Panc1 (cell line): ENCODE measurements around the gene SGK1. TPM values are rescaled to one million over a fixed set of nuclear protein-coding genes. Genes with fewer than 3 reads are reported as not detected.

Experiments
- ATAC-seq: fragments of 200-7000 bp; cut with Tn5 transposase; 2 replicates; pipeline ENCODE4 v1.9.1; 2020; ENCODE audit warnings: mild to moderate bottlenecking, moderate library complexity
- BruUV-seq: library from RNA; stranded (reverse); fragments of 400-500 nt; replicated peaks from 2 replicates; lab custom pipeline; 2021; lab: Mats Ljungman, UMichigan
- CTCF ChIA-PET: fragments of 300-600 bp; sonication (Branson Sonifier 250); formaldehyde crosslinking; loops from one replicate; lab custom pipeline; 2022; ENCODE audit warnings: antibody characterized with exemption; lab: Charles Lee
- POLR2A ChIA-PET: fragments of 300-600 bp; sonication (Branson Sonifier 250); formaldehyde crosslinking; loops from one replicate; lab custom pipeline; 2022; ENCODE audit warnings: antibody characterized with exemption; lab: Charles Lee
- DNase-seq: peaks from one replicate; pipeline ENCODE4 v3.0.0-alpha.2; 2010; ENCODE audit warnings: low read depth, low spot score
- H3K27ac ChIP-seq: 2 replicates; pipeline ENCODE4 v1.5.1; 2011; ENCODE audit warnings: mild to moderate bottlenecking, low read length, inconsistent platforms
- H3K27me3 ChIP-seq: fragments of 200-500 bp; sonication (Bioruptor generic); 2 replicates; pipeline ENCODE4 v1.6.0; 2014; ENCODE audit warnings: low read length, inconsistent platforms; ENCODE audit not compliant: control insufficient read depth, insufficient read depth
- H3K36me3 ChIP-seq: fragments of 200-500 bp; sonication (Bioruptor generic); 2 replicates; pipeline ENCODE4 v1.5.1; 2014; ENCODE audit warnings: inconsistent platforms, mild to moderate bottlenecking, low read length, moderate library complexity; ENCODE audit not compliant: control insufficient read depth, insufficient read depth
- H3K4me1 ChIP-seq: 2 replicates; pipeline ENCODE4 v1.5.1; 2011; ENCODE audit warnings: inconsistent platforms, mild to moderate bottlenecking, low read length, moderate library complexity; ENCODE audit not compliant: control insufficient read depth, insufficient read depth
- H3K4me3 ChIP-seq, 2 experiments: 2 replicates each; pipeline ENCODE4 v1.5.1; 2011 to 2012; ENCODE audit warnings: low read depth in 2 of 2, low read length in 2 of 2, mild to moderate bottlenecking in 2 of 2, inconsistent platforms in 1 of 2, moderate library complexity in 1 of 2
- H3K9me3 ChIP-seq: fragments of 200-500 bp; sonication (Bioruptor generic); 2 replicates; pipeline ENCODE4 v1.5.1; 2014; ENCODE audit warnings: low read depth, mild to moderate bottlenecking, inconsistent platforms, low read length, moderate library complexity; ENCODE audit not compliant: control insufficient read depth, insufficient read depth
- POLR2AphosphoS5 ChIP-seq: IDR thresholded peaks from 2 replicates; pipeline ENCODE4 v1.6.1; 2012; ENCODE audit warnings: mild to moderate bottlenecking, low read depth, low read length, moderate library complexity
- SIN3A ChIP-seq: IDR thresholded peaks from 2 replicates; pipeline ENCODE4 v1.6.1; 2012; ENCODE audit warnings: low read depth, mild to moderate bottlenecking, low read length, moderate library complexity, borderline replicate concordance; ENCODE audit not compliant: insufficient read depth
- TCF7L2 ChIP-seq: IDR thresholded peaks from 2 replicates; pipeline ENCODE4 v1.6.1; 2011; ENCODE audit warnings: mild to moderate bottlenecking, low read depth, low read length, inconsistent platforms
- in situ Hi-C: cut with HindIII; loops from 2 replicates; pipeline ENCODE4 v1.10.0; 2016; ENCODE audit warnings: low sequenced_read_pairs, low pct_unique_long_range_greater_than_20kb
- intact Hi-C: fragments of 100-400 bp; cut with micrococcal nuclease; formaldehyde crosslinking; loops from one replicate; pipeline ENCODE4 v1.10.0; 2022; ENCODE audit not compliant: unreplicated experiment
- total RNA-seq: library from RNA; stranded (reverse); gene quantifications from one replicate; pipeline ENCODE4 v1.2.1, GENCODE V29; 2021; ENCODE audit not compliant: unreplicated experiment
- TF ChIP-seq, protein P1 (sequence below), 2 experiments: IDR thresholded peaks; 2 replicates each; pipeline ENCODE4 v1.6.1; 2011 to 2012; ENCODE audit warnings: low read depth in 2 of 2, control low read depth in 1 of 2, low read length in 1 of 2, mild to moderate bottlenecking in 1 of 2, moderate library complexity in 1 of 2; ENCODE audit not compliant: insufficient read depth in 1 of 2
- TF ChIP-seq, protein P2 (sequence below): fragments of 450-650 bp; IDR thresholded peaks from 2 replicates; pipeline ENCODE4 v1.5.1; 2017; ENCODE audit warnings: mild to moderate bottlenecking

SGK1 gene
- total RNA-seq, 1 experiment from 2014 or later: 7.5 TPM

DNA sequence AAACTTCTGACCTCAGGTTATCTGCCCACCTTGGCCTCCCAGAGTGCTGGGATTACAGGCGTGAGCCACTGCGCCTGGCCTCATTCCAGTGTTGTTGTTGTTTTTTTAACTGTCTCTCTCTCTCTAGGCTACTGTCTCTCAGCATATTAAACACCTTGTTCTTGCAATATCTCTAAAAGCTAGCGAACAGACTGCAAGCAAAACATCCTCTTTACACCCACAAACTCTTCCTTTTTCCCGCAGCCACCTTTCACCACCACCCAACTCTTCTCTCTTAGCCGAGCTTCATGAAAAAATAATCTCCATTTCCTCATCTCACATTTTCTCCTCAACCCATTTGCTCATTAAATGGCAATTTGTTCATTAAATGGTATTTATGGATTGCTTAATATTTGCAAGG, 45.5 kb downstream of the SGK1 start:
- TF ChIP-seq TCF7L2: no peak
- TF ChIP-seq POLR2AphosphoS5: no peak
- TF ChIP-seq, protein P1, sequence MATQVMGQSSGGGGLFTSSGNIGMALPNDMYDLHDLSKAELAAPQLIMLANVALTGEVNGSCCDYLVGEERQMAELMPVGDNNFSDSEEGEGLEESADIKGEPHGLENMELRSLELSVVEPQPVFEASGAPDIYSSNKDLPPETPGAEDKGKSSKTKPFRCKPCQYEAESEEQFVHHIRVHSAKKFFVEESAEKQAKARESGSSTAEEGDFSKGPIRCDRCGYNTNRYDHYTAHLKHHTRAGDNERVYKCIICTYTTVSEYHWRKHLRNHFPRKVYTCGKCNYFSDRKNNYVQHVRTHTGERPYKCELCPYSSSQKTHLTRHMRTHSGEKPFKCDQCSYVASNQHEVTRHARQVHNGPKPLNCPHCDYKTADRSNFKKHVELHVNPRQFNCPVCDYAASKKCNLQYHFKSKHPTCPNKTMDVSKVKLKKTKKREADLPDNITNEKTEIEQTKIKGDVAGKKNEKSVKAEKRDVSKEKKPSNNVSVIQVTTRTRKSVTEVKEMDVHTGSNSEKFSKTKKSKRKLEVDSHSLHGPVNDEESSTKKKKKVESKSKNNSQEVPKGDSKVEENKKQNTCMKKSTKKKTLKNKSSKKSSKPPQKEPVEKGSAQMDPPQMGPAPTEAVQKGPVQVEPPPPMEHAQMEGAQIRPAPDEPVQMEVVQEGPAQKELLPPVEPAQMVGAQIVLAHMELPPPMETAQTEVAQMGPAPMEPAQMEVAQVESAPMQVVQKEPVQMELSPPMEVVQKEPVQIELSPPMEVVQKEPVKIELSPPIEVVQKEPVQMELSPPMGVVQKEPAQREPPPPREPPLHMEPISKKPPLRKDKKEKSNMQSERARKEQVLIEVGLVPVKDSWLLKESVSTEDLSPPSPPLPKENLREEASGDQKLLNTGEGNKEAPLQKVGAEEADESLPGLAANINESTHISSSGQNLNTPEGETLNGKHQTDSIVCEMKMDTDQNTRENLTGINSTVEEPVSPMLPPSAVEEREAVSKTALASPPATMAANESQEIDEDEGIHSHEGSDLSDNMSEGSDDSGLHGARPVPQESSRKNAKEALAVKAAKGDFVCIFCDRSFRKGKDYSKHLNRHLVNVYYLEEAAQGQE (IDR thresholded peaks at IDR 0.05; ENCODE audit: insufficient read depth in 1 of 2, low read depth in 2 of 2, low read length in 1 of 2): no peak
- TF ChIP-seq, protein P2, sequence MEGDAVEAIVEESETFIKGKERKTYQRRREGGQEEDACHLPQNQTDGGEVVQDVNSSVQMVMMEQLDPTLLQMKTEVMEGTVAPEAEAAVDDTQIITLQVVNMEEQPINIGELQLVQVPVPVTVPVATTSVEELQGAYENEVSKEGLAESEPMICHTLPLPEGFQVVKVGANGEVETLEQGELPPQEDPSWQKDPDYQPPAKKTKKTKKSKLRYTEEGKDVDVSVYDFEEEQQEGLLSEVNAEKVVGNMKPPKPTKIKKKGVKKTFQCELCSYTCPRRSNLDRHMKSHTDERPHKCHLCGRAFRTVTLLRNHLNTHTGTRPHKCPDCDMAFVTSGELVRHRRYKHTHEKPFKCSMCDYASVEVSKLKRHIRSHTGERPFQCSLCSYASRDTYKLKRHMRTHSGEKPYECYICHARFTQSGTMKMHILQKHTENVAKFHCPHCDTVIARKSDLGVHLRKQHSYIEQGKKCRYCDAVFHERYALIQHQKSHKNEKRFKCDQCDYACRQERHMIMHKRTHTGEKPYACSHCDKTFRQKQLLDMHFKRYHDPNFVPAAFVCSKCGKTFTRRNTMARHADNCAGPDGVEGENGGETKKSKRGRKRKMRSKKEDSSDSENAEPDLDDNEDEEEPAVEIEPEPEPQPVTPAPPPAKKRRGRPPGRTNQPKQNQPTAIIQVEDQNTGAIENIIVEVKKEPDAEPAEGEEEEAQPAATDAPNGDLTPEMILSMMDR: no peak
- no peak for TF ChIP-seq SIN3A
- Histone ChIP-seq H3K4me1 (no peaks in the 10 kb centered on the region), H3K36me3 (no peaks in the 10 kb centered on the region), H3K27me3 (no peaks in the 10 kb centered on the region), H3K4me3 (no peak overlapping the region), H3K9me3 (no peaks in the 10 kb centered on the region), H3K27ac (no peak overlapping the region)
- ATAC-seq: no peak
- in situ Hi-C loops: no loop called here
- no peak for DNase-seq
- POLR2A ChIA-PET: no interaction called here
- no TSS peak for BruUV-seq
- intact Hi-C loops: no loop called here
- CTCF ChIA-PET: no interaction called here

DNA sequence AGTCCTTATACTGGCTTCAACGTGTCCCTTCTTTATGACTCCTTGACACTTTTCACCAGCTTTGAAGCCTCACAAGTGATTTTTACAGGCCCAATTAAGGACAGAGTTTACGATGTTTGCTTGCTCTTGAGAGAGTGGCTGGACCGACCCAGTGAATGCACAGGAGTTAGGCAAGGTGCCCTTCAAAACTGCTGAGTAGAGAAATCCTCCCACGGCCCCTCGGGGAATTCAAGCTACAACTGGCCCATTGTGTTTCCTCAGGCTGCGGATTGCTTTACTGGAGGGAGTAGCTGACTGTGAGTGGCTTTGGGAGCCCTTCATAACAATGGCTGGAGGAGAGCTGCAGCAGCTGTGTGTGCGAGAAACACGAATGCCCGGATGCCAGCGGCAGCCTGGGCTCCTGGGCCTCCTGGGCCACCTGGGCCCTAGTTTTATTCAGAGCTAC, 50.0 kb downstream of the SGK1 start:
- no peaks in the 10 kb centered on the region for H3K9me3 ChIP-seq
- no peak overlapping the region for H3K4me3 ChIP-seq
- intact Hi-C loops (no loop called here), in situ Hi-C loops (no loop called here)
- DNase-seq (no peak), ATAC-seq (0 out of 2 replicates have a peak, but pooled peaks have one; percentile 53)
- ChIA-PET CTCF (interaction anchor here (0.7 kb wide), 1 partner anchor 13 kb away, joined by 6 read pairs; no protein-coding TSS in a partner anchor), POLR2A (no interaction called here)
- H3K4me1 ChIP-seq: no peaks in the 10 kb centered on the region
- no peak for TF ChIP-seq POLR2AphosphoS5
- TF ChIP-seq SIN3A: no peak
- TF ChIP-seq, protein P2: no peak
- TF ChIP-seq, protein P1 (IDR thresholded peaks at IDR 0.05; ENCODE audit: insufficient read depth in 1 of 2, low read depth in 2 of 2, low read length in 1 of 2): no peak
- peak; percentile 50; the same call in 1 of the 2 replicates for TF ChIP-seq TCF7L2
- no peaks in the 10 kb centered on the region for H3K27me3 ChIP-seq
- no peaks in the 10 kb centered on the region for H3K36me3 ChIP-seq
- BruUV-seq: no TSS peak
- H3K27ac ChIP-seq: no peak overlapping the region
